HG02970 (cell line): ENCODE measurements around the gene SLC17A6.

Experiments
- ATAC-seq: cut with Tn5 transposase; IDR thresholded peaks from one replicate; pipeline ENCODE4 v1.9.1; 2021; ENCODE audit warnings: mild to moderate bottlenecking, moderate library complexity, moderate number of reproducible peaks; ENCODE audit not compliant: unreplicated experiment, low FRiP score

SLC17A6 gene

DNA sequence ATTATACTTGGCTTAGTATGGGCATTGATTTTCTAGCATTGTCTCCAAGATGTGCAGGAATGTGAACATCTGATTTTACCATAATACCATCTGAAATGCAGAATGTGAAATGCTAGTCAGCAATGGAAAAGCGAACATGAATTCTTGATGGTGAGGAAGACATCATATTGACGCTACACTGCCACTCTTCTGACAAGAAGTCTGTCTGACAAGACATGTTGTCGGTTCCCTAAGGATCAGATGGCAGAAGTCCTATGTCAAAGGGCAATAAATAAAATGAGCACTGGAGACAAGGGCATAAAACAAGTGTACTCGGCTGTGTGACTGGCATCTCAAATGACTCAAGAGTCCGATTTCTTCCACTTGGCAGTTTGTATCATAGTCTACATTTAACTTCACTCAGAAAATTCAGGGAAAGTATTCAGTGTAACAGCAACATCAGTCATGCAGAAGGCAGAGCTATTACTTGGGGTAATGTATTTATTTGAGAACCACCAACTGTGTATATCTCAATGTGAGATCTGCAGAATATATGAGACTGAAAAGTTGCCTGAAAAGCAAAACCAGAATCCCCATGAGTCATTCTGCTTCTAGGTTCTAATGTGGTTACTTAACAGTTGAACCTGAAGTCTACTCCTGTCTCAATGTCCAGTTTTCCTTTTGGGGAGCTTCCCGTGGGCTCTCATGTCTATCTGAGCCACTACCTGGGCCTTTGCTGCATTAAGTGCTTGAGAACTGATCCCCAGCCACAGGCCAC lies 51.5 kb downstream of the SLC17A6 start:
- ATAC-seq: no peak

DNA sequence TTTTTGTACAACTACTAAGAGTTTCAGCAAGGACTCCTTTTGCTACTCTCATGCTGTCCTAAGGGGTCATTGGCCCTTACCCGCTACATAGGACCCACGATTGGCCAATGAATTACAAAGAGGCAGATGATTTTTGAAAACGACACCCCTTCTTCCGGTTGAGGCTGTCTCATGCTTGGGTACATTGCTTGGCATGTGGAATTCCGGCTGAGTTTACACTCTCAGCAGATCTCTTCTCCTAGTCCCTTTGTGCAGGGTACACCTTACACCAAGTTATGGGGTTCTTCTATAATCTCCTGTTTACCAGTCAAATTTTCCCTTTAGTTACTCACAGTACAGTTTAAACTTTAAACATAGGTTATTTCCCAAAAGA lies 52.1 kb downstream of the SLC17A6 start:
- no peak for ATAC-seq

DNA sequence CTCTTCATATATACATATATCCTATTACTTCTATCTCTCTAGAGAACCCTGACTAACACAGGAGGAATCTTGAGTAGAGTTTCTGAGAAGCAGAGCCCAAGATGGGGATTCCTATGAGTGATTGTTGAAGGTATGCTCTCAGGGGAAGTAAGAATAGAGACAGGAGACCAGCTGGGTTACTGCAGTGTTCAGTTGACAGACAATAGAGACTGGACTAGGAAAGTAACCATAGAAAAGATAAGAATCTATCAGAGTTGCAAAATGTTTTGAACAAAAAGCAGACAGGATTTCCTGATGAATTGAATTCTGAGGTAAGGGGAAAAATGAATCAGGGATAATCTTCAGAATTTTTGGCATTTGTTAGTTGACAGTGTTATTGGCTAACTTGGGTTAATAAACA lies 54.4 kb downstream of the SLC17A6 start:
- ATAC-seq: no peak

DNA sequence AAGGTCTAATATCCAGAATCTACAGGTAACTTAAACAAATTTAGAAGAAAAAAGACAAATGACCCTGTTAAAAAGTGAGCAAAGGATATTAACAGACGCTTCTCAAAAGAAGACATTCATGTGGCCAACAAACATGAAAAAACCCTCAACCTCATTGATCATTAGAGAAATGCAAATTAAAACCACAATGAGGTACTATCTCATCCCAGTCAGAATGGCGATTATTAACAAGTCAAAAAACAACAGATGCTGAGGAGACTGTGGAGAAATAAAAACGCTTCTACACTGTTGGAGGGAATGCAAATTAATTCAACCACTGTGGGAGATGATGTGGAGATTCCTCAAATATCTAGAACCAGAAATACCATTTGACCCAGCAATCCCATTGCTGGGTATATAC lies 67.2 kb downstream of the SLC17A6 start:
- ATAC-seq: no peak

DNA sequence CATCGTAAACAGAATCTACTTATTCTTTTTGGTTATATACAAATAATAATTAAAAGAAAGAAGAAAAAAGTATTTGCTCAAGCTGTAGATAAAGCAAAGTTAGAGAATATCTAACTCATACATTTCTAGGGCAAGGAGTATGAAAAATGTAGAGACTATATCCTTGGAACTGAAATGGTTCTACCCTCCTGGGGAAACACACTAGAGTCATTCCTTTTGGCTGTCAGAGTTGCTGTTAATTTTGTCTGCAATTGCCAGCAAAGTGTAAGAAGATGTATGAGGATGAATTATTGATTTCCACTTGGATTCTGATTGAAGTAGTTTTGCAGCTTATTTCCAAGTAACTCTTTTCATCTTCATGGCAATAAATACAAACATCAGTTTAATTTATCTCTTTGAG lies 69.1 kb downstream of the SLC17A6 start:
- no peak for ATAC-seq

DNA sequence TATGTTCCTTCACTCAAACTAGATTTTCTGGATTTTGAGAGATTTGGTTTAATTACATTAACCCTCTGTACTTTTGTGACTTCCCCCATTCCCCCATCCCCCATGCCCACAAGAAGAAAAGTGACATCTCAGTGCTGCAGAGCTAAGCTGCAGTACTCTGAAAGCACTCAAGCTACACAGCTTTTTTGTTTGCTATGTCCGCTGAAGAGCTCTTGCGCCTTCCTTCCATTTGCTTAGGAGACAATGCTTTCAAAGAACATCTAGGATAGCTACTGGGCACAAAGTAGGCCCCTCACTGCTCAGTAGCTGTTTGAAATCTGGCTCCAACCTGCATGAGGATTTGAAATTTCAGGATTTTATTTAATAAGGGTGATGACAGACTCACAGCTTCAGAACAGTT lies 69.7 kb downstream of the SLC17A6 start:
- ATAC-seq: no peak

DNA sequence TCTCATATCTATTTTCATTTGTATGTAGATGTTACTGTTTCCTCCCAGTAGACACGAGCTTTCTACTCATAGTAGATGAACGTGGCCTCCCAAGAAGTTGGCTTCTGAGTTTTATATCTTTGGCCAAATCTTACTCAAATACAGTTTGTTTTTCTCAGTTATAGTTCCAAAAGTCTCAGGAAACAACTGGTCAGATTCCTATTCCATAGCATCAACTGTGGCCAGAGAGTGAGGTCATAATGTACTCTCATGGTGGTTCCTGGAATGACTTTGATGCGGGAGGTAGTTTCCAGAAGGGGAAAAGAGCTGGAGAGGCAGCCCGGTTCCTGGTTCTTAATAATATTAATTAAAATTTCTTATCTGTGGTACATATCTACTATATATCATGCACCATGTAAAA lies 77.3 kb downstream of the SLC17A6 start:
- no peak for ATAC-seq

DNA sequence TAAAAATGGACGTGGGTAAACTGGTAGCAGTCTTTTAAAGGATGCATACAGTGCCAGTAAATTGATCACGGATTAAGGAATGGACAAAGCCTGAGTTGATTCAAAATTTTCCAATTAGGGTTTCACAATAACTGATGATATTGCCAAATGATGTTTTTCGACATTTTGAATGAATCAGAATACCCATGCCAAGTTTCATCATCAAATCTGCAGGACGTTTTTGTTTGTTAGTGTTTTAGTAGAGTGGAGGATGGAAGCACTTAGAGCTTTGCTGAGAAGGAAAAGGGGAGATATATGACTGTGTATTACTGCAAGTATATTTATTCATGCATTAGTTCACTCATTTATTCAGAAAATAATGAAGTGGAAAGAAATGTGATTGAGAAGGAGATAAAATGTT lies 78.3 kb downstream of the SLC17A6 start:
- ATAC-seq: no peak

DNA sequence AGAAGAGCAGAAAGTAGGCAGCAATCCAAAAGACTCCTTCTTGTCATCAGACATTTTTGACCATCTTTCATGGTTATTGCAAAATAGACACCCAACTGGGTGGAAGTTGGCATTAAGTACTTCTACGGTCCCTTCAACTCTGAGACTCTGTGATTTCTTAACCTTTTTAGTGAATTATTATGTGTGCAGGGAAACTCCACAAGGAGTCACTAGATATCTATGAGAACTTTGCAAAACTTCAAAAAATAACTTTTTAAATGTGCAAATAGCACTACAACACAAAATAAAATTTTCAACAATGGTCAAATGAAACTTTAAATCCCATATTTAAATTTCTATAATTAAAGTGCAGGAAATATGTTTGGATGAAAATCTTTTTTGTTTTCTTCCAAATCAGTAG lies 88.7 kb downstream of the SLC17A6 start:
- no peak for ATAC-seq
